Common myeloid progenitor, CD34-positive (primary cell): ENCODE data around the gene TTC34.
"Not testable (repeated sequence)": the region's sequence is repeated elsewhere in the genome, so short reads cannot be mapped to it uniquely, and the experiment has no call there.

Source experiments
- CTCF ChIA-PET: fragments of 350-600 bp; sonication (Branson Sonifier 250); formaldehyde crosslinking; loops from one replicate; lab custom pipeline; 2021; ENCODE audit warnings: antibody characterized with exemption; lab: Charles Lee
- POLR2A ChIA-PET: fragments of 350-600 bp; sonication (Branson Sonifier 250); formaldehyde crosslinking; loops from one replicate; lab custom pipeline; 2021; ENCODE audit warnings: antibody characterized with exemption; lab: Charles Lee
- DNase-seq, 3 donors: peaks; one replicate each; pipeline versions ENCODE4 v3.0.0 to v3.0.0-alpha.2; 2013
- H3K27ac ChIP-seq, 2 experiments: 1 replicate in 1 of 2; 2 replicates in 1 of 2; pipeline ENCODE4 v1.7.0; 2013; ENCODE audit warnings: inconsistent platforms in 2 of 2, low read length in 2 of 2, mild to moderate bottlenecking in 2 of 2, low read depth in 1 of 2, moderate library complexity in 1 of 2; ENCODE audit not compliant: severe bottlenecking in 2 of 2, insufficient read depth in 1 of 2, poor library complexity in 1 of 2
- H3K27me3 ChIP-seq, 5 experiments: replicated peaks in 2 of 5; 1 replicate in 3 of 5; 2 replicates in 2 of 5; pipeline versions ENCODE4 v1.6.1 to v1.7.0; 2013; ENCODE audit warnings: low read length in 4 of 5, mild to moderate bottlenecking in 2 of 5, moderate library complexity in 2 of 5, inconsistent platforms in 1 of 5; ENCODE audit not compliant: insufficient read depth in 5 of 5, control insufficient read depth in 4 of 5
- H3K36me3 ChIP-seq, 4 experiments: 1 replicate in 2 of 4; 2 replicates in 2 of 4; pipeline versions ENCODE4 v1.6.1 to v1.7.0; 2013; ENCODE audit warnings: low read length in 3 of 4, control low read depth in 1 of 4, mild to moderate bottlenecking in 1 of 4; ENCODE audit not compliant: control insufficient read depth in 4 of 4, insufficient read depth in 4 of 4
- H3K4me1 ChIP-seq, 4 experiments: 1 replicate in 3 of 4; 2 replicates in 1 of 4; pipeline versions ENCODE4 v1.6.1 to v1.7.1; 2013; ENCODE audit warnings: low read length in 3 of 4, mild to moderate bottlenecking in 3 of 4, control low read depth in 1 of 4, inconsistent platforms in 1 of 4, moderate library complexity in 1 of 4; ENCODE audit not compliant: control insufficient read depth in 4 of 4, insufficient read depth in 4 of 4; ENCODE audit errors: control extremely low read depth in 1 of 4
- H3K4me3 ChIP-seq, 7 experiments: 1 replicate in 4 of 7; 2 replicates in 3 of 7; pipeline versions ENCODE4 v1.5.1 to v1.7.0; 2013; ENCODE audit warnings: mild to moderate bottlenecking in 7 of 7, low read length in 6 of 7, moderate library complexity in 6 of 7, inconsistent platforms in 2 of 7, low read depth in 2 of 7, control low read depth in 1 of 7; ENCODE audit not compliant: insufficient read depth in 4 of 7, control insufficient read depth in 1 of 7; ENCODE audit errors: extremely low read depth in 1 of 7
- H3K9me3 ChIP-seq, 5 experiments: 1 replicate in 4 of 5; 2 replicates in 1 of 5; pipeline versions ENCODE4 v1.6.1 to v1.7.1; 2013; ENCODE audit warnings: low read length in 4 of 5, mild to moderate bottlenecking in 2 of 5, inconsistent platforms in 1 of 5, low read depth in 1 of 5, moderate library complexity in 1 of 5; ENCODE audit not compliant: control insufficient read depth in 4 of 5, insufficient read depth in 2 of 5; ENCODE audit errors: control extremely low read depth in 1 of 5
- whole genome bisulfite sequencing: methylation state at CpG from one replicate; pipeline ENCODE4 v1.1.5; 2013; ENCODE audit not compliant: insufficient coverage; 5-methylcytosine and 5-hydroxymethylcytosine counted together

Gene TTC34

DNA sequence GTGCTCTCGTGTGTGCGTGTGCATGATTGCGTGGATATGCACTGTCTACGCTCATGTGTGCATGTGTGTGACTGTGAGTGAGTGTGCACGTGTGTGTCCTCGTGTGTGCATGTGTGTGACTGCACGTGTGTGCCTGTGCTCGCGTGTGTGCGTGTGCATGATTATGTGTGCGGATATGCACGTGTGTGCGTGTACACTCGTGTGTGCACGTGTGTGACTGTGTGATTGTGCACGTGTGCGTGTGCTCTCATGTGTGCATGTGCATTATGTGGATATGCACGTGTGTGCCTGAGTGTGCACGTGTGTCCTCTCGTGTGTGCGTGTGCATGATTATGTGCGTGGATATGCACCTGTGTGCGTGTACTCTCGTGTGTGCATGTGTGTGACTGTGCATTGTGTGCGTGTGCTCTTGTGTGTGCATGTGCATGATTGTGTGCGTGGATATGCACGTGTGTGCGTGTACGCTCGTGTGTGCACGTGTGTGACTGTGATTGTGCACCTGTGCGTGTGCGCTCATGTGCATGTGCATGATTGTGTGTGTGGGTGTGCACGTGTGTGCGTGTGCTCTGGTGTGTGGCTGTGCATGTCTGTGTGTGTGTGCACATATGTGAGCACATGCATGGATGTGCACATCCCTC, 170.9 kb downstream of the TTC34 start:
- WGBS: 99% methylated on average over 35 of the region's 35 CpGs
- Histone ChIP-seq H3K9me3 (peaks cover 0 to 14% (median 8%) of the 10 kb centered on the region in 5 experiments), H3K36me3 (no peaks in the 10 kb centered on the region), H3K4me1 (peaks cover 0 to 1% (median 0%) of the 10 kb centered on the region in 4 experiments), H3K4me3 (no peak overlapping the region), H3K27me3 (peaks cover 4 to 86% (median 29%) of the 10 kb centered on the region in 5 experiments), H3K27ac (no peak overlapping the region)
- ChIA-PET CTCF (interaction anchor here (0.6 kb wide), 1 partner anchor 8 kb away, joined by 3 read pairs; no protein-coding TSS in a partner anchor), POLR2A (no interaction called here)
- no peak for DNase-seq

GRCh38 chr1:2629627-2630497, 171.6 kb downstream of the TTC34 start:
- Histone ChIP-seq H3K27ac (no peak overlapping the region), H3K36me3 (no peaks in the 10 kb centered on the region), H3K9me3 (peaks cover 0 to 12% (median 5%) of the 10 kb centered on the region in 5 experiments), H3K4me3 (no peak overlapping the region), H3K27me3 (peaks cover 4 to 87% (median 29%) of the 10 kb centered on the region in 5 experiments), H3K4me1 (peaks cover 0 to 1% (median 0%) of the 10 kb centered on the region in 4 experiments)
- DNase-seq: no peak
- ChIA-PET POLR2A (no interaction called here), CTCF (interaction anchor here (0.6 kb wide), 1 partner anchor 9 kb away, joined by 3 read pairs; no protein-coding TSS in a partner anchor)
- WGBS: 83% methylated on average over 14 of the region's 23 CpGs

GRCh38 chr1:2628933-2629626, 172.4 kb downstream of the TTC34 start:
- H3K36me3 ChIP-seq: no peaks in the 10 kb centered on the region
- peaks cover 0 to 13% (median 5%) of the 10 kb centered on the region in 5 experiments for H3K9me3 ChIP-seq
- DNase-seq: no peak
- POLR2A ChIA-PET: no interaction called here
- peaks cover 4 to 87% (median 30%) of the 10 kb centered on the region in 5 experiments for H3K27me3 ChIP-seq
- CTCF ChIA-PET: no interaction called here
- no peak overlapping the region for H3K4me3 ChIP-seq
- no peak overlapping the region for H3K27ac ChIP-seq
- peaks cover 0 to 1% (median 0%) of the 10 kb centered on the region in 4 experiments for H3K4me1 ChIP-seq
- WGBS: 5% methylated on average over 53 of the region's 64 CpGs

- H3K27ac ChIP-seq: no peak overlapping the region
- peaks cover 0 to 4% (median under 1%) of the 10 kb centered on the region in 4 experiments for H3K4me1 ChIP-seq
- 13% methylated on average over 30 of the region's 46 CpGs for WGBS
- DNase-seq: no peak
- POLR2A ChIA-PET: no interaction called here
- peaks cover 4 to 87% (median 31%) of the 10 kb centered on the region in 5 experiments for H3K27me3 ChIP-seq
- CTCF ChIA-PET: interaction anchor here (1.0 kb wide), 1 partner anchor 12 kb away, joined by 3 read pairs; no protein-coding TSS in a partner anchor
- peaks cover 0 to 13% (median 5%) of the 10 kb centered on the region in 5 experiments for H3K9me3 ChIP-seq
- no peak overlapping the region for H3K4me3 ChIP-seq
- no peaks in the 10 kb centered on the region for H3K36me3 ChIP-seq
Measured at GRCh38 chr1:2628191-2628932, 173.1 kb downstream of the TTC34 start.

DNA sequence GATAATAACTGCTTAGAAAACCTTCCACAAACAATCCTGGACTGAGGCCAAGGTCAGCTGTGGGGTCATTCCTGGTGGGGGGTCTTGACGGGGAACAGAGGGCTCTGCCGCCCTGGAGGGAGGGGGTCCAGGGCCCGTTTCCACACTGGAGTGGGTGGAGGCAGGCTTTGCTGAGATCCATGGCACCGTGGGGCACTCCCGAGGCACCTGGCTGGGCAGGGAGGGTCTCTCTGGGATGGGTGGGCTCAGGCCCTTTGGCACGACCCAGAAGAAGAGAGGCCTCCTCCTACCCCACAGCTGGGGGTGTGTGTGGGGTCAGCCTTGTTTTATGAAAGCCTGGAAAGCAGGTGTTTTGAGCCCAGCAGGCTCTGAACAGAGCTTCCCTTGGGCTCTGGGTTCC, 173.7 kb downstream of the TTC34 start:
- no peak for DNase-seq
- Histone ChIP-seq H3K36me3 (no peaks in the 10 kb centered on the region), H3K27ac (no peak overlapping the region), H3K4me1 (peaks cover 0 to 9% (median 1%) of the 10 kb centered on the region in 4 experiments), H3K27me3 (peaks cover 4 to 81% (median 31%) of the 10 kb centered on the region in 5 experiments), H3K4me3 (no peak overlapping the region), H3K9me3 (peaks cover 0 to 13% (median 5%) of the 10 kb centered on the region in 5 experiments)
- ChIA-PET POLR2A (no interaction called here), CTCF (interaction anchor here (1.0 kb wide), 1 partner anchor 12 kb away, joined by 3 read pairs; no protein-coding TSS in a partner anchor)
- 33% methylated on average over 3 of the region's 6 CpGs for WGBS

DNA sequence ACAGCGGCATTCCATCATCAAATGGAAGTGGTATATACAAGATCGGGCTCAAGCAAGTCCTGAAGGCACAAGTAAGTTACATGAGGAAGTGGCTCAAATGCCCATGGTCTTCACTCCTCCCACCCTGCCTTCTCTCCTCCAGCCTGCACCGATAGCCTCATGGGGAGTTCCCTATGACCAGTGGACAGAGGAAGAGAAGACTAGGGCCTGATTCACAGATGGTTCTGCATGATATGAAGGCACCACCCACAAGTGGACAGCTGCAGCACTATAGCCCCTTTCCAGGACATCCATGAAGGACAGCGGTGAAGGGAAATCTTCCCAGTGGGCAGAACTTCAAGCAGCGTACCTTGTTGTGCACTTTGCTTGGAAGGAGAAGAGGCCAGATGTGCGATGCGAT, 175.7 kb downstream of the TTC34 start:
- POLR2A ChIA-PET, CTCF ChIA-PET: not testable (repeated sequence)
- 90% methylated on average over 5 of the region's 7 CpGs for WGBS

More for the DNA sequence above, 175.7 kb downstream of the TTC34 start:
- H3K36me3 ChIP-seq, H3K4me1 ChIP-seq, H3K4me3 ChIP-seq, H3K27ac ChIP-seq, DNase-seq: not testable (repeated sequence)
- peaks cover 4 to 74% (median 31%) of the 10 kb centered on the region in 5 experiments for H3K27me3 ChIP-seq
- H3K9me3 ChIP-seq: peaks cover 0 to 20% (median 14%) of the 10 kb centered on the region in 5 experiments
